Keratinocyte (primary cell): ENCODE data around the gene LRRC70. TPM values are rescaled to one million over a fixed set of nuclear protein-coding genes. Genes with fewer than 3 reads are reported as not detected.

Experiments used
- DNase-seq: peaks from one replicate; pipeline ENCODE4 v3.0.0-alpha.2; 2011; ENCODE audit warnings: low read depth, missing footprints, low spot score
- FAIRE-seq: peaks from 2 replicates; lab custom pipeline; 2011; peaks lifted over from hg19 to GRCh38; lab: Jason Lieb, UNC
- H2AFZ ChIP-seq: 2 replicates; pipeline ENCODE4 v1.6.0; 2012; ENCODE audit warnings: low read length, control low read depth, inconsistent platforms; ENCODE audit not compliant: control insufficient read depth
- H3K27ac ChIP-seq: 2 replicates; pipeline ENCODE4 v1.5.1; 2011; ENCODE audit warnings: low read length; ENCODE audit not compliant: control insufficient read depth, insufficient read depth
- H3K27me3 ChIP-seq: 3 replicates; pipeline ENCODE4 v1.6.0; 2011; ENCODE audit warnings: low read length; ENCODE audit not compliant: control insufficient read depth, insufficient read depth; ENCODE audit errors: extremely low read depth
- H3K36me3 ChIP-seq, 2 experiments: 2 replicates in 1 of 2; 3 replicates in 1 of 2; pipeline ENCODE4 v1.5.1; 2011; ENCODE audit warnings: low read length in 2 of 2, mild to moderate bottlenecking in 1 of 2; ENCODE audit not compliant: control insufficient read depth in 2 of 2, insufficient read depth in 2 of 2; ENCODE audit errors: extremely low read depth in 1 of 2
- H3K4me1 ChIP-seq: 3 replicates; pipeline ENCODE4 v1.5.1; 2011; ENCODE audit warnings: low read length; ENCODE audit not compliant: control insufficient read depth, insufficient read depth; ENCODE audit errors: extremely low read depth
- H3K4me2 ChIP-seq: 3 replicates; pipeline ENCODE4 v1.6.0; 2011; ENCODE audit warnings: low read depth, low read length; ENCODE audit not compliant: control insufficient read depth, insufficient read depth; ENCODE audit errors: extremely low read depth
- H3K4me3 ChIP-seq, 3 experiments: fragments of 200-600 bp in 1 of 3; sonication (generic) in 1 of 3; 2 replicates in 2 of 3; 3 replicates in 1 of 3; pipeline ENCODE4 v1.5.1; 2011 to 2016; ENCODE audit warnings: low read length in 3 of 3, mild to moderate bottlenecking in 3 of 3, control low read depth in 2 of 3, inconsistent platforms in 1 of 3, low read depth in 1 of 3, mixed read lengths in 1 of 3, mixed run types in 1 of 3, moderate library complexity in 1 of 3; ENCODE audit not compliant: control insufficient read depth in 2 of 3, insufficient read depth in 2 of 3; ENCODE audit errors: extremely low read depth in 1 of 3
- H3K79me2 ChIP-seq: 2 replicates; pipeline ENCODE4 v1.6.0; 2012; ENCODE audit warnings: low read length; ENCODE audit not compliant: control insufficient read depth, insufficient read depth
- H3K9ac ChIP-seq: 3 replicates; pipeline ENCODE4 v1.6.0; 2011; ENCODE audit warnings: low read length; ENCODE audit not compliant: control insufficient read depth, insufficient read depth; ENCODE audit errors: extremely low read depth
- H3K9me1 ChIP-seq: 3 replicates; pipeline ENCODE4 v1.6.0; 2011; ENCODE audit warnings: low read length; ENCODE audit not compliant: control insufficient read depth, insufficient read depth; ENCODE audit errors: extremely low read depth
- H3K9me3 ChIP-seq: 2 replicates; pipeline ENCODE4 v1.5.1; 2012; ENCODE audit warnings: low read depth, low read length; ENCODE audit not compliant: control insufficient read depth
- H4K20me1 ChIP-seq: 3 replicates; pipeline ENCODE4 v1.6.0; 2011; ENCODE audit warnings: low read length; ENCODE audit not compliant: control insufficient read depth, insufficient read depth; ENCODE audit errors: extremely low read depth
- EZH2 ChIP-seq: IDR thresholded peaks from one replicate; pipeline ENCODE4 v1.6.1; 2012; ENCODE audit warnings: inconsistent platforms, mild to moderate bottlenecking, low read length, moderate library complexity
- dilution Hi-C: fragments of 300-500 bp; cut with MboI; formaldehyde crosslinking; loops from one replicate; pipeline ENCODE4 v1.7.0; 2020; ENCODE audit warnings: low sequenced_read_pairs; ENCODE audit not compliant: extremely low pct_ligation_motif_present
- polyA plus RNA-seq, 5 experiments: library from polyadenylated mRNA; depleted of rRNA in 3 of 5; stranded (reverse) in 3 of 5; stranded (forward) in 1 of 5; unstranded in 1 of 5; fragments of >200 nt; gene quantifications; 1 replicate in 1 of 5; 2 replicates in 3 of 5; 3 replicates in 1 of 5; pipeline versions ENCODE4 v1.2.1 to v1.2.3, GENCODE V29; 2011 to 2012; ENCODE audit warnings: missing spikeins in 2 of 5, low read depth in 1 of 5, low replicate concordance in 1 of 5
- TF ChIP-seq, protein P1 (sequence below), 3 experiments: IDR thresholded peaks in 1 of 3; conservative IDR thresholded peaks in 1 of 3; optimal IDR thresholded peaks in 1 of 3; 2 replicates in 2 of 3; 3 replicates in 1 of 3; pipeline versions ENCODE3 to v1.5.1; 2011; ENCODE audit warnings: low read length in 3 of 3, mild to moderate bottlenecking in 3 of 3, moderate library complexity in 2 of 3, control low read depth in 1 of 3, inconsistent platforms in 1 of 3; ENCODE audit not compliant: insufficient read depth in 2 of 3; ENCODE audit errors: extremely low read depth in 1 of 3

The LRRC70 gene
- polyA plus RNA-seq, 1 donor (not counting 4 experiments of a cell fraction or from before 2014, with no cell fraction given), result 0.34 TPM

DNA sequence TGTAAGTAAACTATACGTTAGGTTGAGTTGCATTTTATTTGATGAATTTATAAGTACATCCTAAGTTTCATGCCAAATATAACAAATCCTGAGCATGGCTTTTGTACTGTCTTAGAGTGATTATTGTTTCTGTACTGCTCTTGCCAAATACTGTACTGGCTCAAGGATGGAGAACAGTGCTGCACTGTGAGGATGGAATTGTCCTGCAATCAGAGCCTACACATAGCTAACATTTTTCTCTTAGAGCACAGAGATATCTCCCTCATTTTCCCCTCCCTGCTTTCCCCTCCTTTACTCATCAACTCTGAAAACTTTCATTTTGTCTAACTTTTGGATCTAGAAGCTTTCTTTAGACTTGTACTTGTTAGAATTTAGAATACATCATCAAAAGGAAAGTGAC is 28.3 kb downstream of the LRRC70 start:
- dilution Hi-C loops, result no loop called here
- no peak overlapping the region for H3K9ac ChIP-seq
- H3K27ac ChIP-seq, result no peak overlapping the region
- no peak for TF ChIP-seq EZH2
- TF ChIP-seq, protein P1, sequence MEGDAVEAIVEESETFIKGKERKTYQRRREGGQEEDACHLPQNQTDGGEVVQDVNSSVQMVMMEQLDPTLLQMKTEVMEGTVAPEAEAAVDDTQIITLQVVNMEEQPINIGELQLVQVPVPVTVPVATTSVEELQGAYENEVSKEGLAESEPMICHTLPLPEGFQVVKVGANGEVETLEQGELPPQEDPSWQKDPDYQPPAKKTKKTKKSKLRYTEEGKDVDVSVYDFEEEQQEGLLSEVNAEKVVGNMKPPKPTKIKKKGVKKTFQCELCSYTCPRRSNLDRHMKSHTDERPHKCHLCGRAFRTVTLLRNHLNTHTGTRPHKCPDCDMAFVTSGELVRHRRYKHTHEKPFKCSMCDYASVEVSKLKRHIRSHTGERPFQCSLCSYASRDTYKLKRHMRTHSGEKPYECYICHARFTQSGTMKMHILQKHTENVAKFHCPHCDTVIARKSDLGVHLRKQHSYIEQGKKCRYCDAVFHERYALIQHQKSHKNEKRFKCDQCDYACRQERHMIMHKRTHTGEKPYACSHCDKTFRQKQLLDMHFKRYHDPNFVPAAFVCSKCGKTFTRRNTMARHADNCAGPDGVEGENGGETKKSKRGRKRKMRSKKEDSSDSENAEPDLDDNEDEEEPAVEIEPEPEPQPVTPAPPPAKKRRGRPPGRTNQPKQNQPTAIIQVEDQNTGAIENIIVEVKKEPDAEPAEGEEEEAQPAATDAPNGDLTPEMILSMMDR (optimal IDR thresholded peaks at IDR 0.05 in 1 of 3, IDR thresholded peaks at IDR 0.05 in 1 of 3, conservative IDR thresholded peaks at IDR 0.05 in 1 of 3; ENCODE audit: extremely low read depth in 1 of 3, insufficient read depth in 2 of 3, low read length in 3 of 3), result no peak
- H2AFZ ChIP-seq, result no peak overlapping the region
- no peaks in the 10 kb centered on the region for H3K4me1 ChIP-seq
- no peaks in the 10 kb centered on the region for H3K79me2 ChIP-seq
- H3K27me3 ChIP-seq, result no peaks in the 10 kb centered on the region
- DNase-seq (no peak), FAIRE-seq (no peak)
- H3K36me3 ChIP-seq, result peaks cover 2 to 6% of the 10 kb centered on the region in 2 experiments
- no peak overlapping the region for H3K4me3 ChIP-seq
- no peaks in the 10 kb centered on the region for H3K9me3 ChIP-seq
- H3K9me1 ChIP-seq, result no peaks in the 10 kb centered on the region
- no peak overlapping the region for H3K4me2 ChIP-seq
- H4K20me1 ChIP-seq, result no peaks in the 10 kb centered on the region

DNA sequence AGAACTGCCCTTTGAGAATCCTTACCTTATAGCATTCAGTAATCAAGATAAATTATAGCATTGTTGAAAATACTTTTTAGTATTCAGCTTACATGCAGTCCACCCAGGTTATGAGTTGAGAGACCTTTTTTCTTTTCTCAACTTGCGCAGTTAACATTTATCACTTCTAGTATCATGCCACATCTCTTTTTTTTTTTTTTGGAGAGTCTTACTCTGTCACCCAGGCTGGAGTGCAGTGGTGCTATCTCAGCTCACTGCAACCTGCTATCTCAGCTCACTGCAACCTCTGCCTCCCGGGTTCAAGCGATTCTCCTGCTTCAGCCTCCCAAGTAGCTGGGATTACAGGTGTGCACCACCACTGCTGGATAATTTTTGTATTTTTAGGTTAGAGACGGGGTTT is 29.0 kb downstream of the LRRC70 start:
- no peaks in the 10 kb centered on the region for H3K79me2 ChIP-seq
- no peaks in the 10 kb centered on the region for H3K4me1 ChIP-seq
- DNase-seq (no peak), FAIRE-seq (no peak)
- no peaks in the 10 kb centered on the region for H3K27me3 ChIP-seq
- H3K27ac ChIP-seq, result no peak overlapping the region
- dilution Hi-C loops, result no loop called here
- H4K20me1 ChIP-seq, result no peaks in the 10 kb centered on the region
- TF ChIP-seq, protein P1 (optimal IDR thresholded peaks at IDR 0.05 in 1 of 3, IDR thresholded peaks at IDR 0.05 in 1 of 3, conservative IDR thresholded peaks at IDR 0.05 in 1 of 3; ENCODE audit: extremely low read depth in 1 of 3, insufficient read depth in 2 of 3, low read length in 3 of 3), result no peak
- no peak for TF ChIP-seq EZH2
- no peaks in the 10 kb centered on the region for H3K9me1 ChIP-seq
- H3K9me3 ChIP-seq, result no peaks in the 10 kb centered on the region
- H3K9ac ChIP-seq, result no peak overlapping the region
- no peak overlapping the region for H3K4me2 ChIP-seq
- H3K4me3 ChIP-seq, result no peak overlapping the region
- H2AFZ ChIP-seq, result no peak overlapping the region
- peaks cover 2 to 6% of the 10 kb centered on the region in 2 experiments for H3K36me3 ChIP-seq
